Islet precursor cell (in vitro differentiated cells): Measurements from ENCODE around the gene PCDHGA11.
"Not testable (repeated sequence)": the region's sequence is repeated elsewhere in the genome, so short reads cannot be mapped to it uniquely, and the experiment has no call there.

ENCODE experiments used
- DNase-seq: peaks from one replicate; pipeline ENCODE4 v3.0.0-alpha.2; 2018

PCDHGA11 gene

DNA sequence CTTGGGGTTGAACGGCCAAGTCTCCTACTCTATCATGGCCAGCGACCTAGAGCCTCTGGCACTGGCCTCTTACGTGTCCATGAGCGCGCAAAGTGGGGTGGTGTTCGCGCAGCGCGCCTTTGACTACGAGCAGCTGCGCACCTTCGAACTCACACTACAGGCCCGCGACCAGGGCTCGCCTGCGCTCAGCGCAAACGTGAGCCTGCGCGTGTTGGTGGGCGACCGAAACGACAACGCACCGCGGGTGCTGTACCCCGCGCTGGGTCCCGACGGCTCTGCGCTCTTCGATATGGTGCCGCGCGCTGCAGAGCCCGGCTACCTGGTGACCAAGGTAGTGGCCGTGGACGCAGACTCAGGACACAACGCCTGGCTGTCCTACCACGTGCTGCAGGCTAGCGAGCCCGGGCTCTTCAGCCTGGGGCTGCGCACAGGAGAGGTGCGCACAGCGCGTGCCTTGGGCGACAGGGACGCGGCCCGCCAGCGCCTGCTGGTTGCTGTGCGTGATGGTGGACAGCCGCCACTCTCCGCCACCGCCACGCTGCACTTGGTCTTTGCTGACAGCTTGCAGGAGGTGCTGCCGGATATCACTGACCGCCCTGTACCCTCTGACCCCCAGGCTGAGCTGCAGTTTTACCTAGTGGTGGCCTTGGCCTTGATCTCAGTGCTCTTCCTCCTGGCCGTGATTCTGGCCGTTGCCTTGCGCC is 21.1 kb upstream of the PCDHGA11 start:
- DNase-seq = no peak

DNA sequence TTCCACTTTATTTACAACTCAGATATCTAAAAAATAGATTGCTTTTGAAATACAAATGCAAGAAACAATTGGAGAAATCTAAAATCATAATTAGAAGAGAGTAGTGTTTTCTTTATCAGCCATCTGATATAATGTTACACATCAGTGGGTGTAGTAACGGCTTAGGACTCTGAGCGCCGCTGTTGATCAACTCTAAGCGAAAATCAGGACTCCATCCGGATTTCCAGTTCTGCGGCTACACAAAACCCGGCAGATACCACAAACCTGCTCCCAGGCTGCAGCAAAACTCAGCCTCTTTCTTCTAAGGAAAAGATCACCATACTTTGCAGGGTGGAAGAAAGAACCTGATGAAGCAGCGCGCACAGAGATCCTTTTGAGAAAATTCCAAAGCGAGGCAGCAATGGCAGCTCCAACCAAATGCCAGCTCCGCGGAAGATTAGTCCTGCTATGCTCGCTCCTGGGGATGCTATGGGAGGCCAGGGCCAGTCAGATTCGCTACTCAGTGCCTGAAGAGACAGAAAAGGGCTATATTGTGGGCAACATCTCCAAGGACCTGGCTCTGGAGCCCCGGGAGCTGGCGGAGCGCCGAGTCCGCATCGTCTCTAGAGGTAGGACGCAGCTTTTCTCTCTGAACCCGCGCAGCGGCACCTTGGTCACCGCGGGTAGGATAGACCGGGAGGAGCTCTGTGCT is 18.2 kb upstream of the PCDHGA11 start, which contains the start of gene PCDHGA9:
TSS of gene PCDHGA9 (plus strand) at position 226 of the 691 bp plus-strand sequence. CDS start at position 401, 175 bp downstream.
- no peak for DNase-seq

- DNase-seq = no peak
These were observed 17.5 kb upstream of the PCDHGA11 start for GRCh38 chr5:141403387-141403786.

GRCh38 chr5:141407790-141408505 is 12.9 kb upstream of the PCDHGA11 start, which contains the start of gene PCDHGB6:
Gene PCDHGB6, plus strand, starts transcription at chr5:141408021. Its CDS starts 182 bp downstream, at chr5:141408203.
- DNase-seq = peak; percentile 85

DNA sequence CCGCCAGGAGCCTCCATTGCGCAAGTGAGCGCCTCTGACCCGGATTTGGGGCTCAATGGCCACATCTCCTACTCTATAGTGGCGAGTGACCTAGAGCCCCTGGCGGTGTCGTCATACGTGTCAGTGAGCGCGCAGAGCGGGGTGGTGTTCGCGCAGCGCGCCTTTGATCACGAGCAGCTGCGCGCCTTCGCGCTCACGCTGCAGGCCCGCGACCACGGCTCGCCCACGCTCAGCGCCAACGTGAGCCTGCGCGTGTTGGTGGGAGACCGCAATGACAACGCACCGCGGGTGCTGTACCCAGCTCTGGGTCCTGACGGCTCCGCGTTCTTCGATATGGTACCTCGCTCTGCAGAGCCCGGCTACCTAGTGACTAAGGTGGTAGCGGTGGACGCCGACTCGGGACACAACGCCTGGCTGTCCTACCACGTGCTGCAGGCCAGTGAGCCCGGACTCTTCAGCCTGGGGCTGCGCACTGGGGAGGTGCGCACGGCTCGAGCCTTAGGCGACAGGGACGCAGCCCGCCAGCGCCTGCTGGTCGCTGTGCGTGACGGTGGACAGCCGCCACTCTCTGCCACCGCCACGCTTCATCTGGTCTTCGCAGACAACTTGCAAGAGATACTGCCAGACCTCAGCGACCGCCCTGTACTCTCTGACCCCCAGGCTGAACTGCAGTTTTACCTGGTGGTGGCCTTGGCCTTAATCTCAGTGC is 11.1 kb upstream of the PCDHGA11 start:
- DNase-seq = no peak

GRCh38 chr5:141411575-141411974 is 9.3 kb upstream of the PCDHGA11 start:
- no peak for DNase-seq

DNA sequence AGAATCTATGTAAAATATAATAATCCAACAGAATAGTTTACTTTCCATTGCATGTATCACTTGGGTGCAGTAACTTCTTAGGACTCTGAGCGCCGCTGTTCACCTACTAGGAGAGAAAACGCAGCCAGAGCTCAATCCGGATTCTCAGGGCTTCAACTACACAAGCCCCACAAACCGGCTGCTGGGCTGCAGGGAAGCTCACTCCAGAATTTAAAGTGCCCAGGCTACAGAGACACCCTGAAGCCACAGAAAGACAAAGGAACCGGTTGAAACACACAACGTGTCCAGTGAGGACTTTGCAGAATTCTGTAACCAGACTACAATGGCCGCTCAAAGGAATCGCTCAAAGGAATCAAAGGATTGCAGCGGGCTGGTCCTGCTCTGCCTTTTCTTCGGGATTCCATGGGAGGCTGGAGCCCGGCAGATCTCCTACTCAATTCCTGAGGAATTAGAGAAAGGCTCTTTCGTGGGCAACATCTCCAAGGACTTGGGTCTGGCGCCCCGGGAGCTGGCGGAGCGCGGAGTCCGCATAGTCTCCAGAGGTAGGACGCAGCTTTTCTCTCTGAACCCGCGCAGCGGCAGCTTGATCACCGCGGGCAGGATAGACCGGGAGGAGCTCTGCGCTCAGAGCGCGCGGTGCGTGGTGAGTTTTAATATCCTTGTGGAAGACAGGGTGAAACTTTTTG is 7.9 kb upstream of the PCDHGA11 start, which contains the start of gene PCDHGA10:
TSS of gene PCDHGA10 (plus strand) at position 134 of the 686 bp plus-strand sequence. CDS start at position 323, 189 bp downstream.
- DNase-seq = no peak

GRCh38 chr5:141413540-141414069 is 7.2 kb upstream of the PCDHGA11 start:
- no peak for DNase-seq

GRCh38 chr5:141414548-141415274 is 6.1 kb upstream of the PCDHGA11 start:
- DNase-seq = not testable (repeated sequence)

DNA sequence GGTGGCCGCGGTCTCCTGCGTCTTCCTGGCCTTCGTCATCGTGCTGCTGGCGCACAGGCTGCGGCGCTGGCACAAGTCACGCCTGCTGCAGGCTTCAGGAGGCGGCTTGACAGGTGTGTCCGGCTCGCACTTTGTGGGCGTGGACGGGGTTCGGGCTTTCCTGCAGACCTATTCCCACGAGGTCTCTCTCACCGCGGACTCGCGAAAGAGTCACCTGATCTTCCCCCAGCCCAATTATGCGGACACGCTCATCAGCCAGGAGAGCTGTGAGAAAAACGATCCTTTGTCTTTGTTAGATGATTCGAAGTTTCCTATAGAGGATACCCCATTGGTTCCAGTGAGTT is 5.6 kb upstream of the PCDHGA11 start:
- not testable (repeated sequence) for DNase-seq

DNA sequence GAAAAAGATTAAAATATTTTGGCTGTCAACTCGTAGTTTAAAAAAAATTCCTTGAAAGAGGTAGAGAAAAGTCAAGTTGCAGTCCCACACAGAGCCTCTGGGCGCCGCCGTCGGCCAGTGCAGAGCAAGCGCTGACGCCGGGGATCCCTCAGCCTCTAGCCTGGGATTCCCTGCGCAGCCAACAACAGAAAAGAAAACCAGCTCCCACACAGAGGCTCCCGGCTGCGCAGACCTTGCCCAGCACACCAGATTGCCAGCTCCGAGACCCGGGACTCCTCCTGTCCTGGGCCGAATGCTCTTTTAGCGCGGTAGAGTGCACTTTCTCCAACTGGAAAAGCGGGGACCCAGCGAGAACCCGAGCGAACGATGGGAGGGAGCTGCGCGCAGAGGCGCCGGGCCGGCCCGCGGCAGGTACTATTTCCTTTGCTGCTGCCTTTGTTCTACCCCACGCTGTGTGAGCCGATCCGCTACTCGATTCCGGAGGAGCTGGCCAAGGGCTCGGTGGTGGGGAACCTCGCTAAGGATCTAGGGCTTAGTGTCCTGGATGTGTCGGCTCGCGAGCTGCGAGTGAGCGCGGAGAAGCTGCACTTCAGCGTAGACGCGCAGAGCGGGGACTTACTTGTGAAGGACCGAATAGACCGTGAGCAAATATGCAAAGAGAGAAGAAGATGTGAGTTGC is 3.2 kb upstream of the PCDHGA11 start, which contains the start of gene PCDHGB7:
TSS of gene PCDHGB7 (plus strand) at position 184 of the 679 bp plus-strand sequence. CDS start at position 367, 183 bp downstream.
- peak; percentile 93 for DNase-seq

DNA sequence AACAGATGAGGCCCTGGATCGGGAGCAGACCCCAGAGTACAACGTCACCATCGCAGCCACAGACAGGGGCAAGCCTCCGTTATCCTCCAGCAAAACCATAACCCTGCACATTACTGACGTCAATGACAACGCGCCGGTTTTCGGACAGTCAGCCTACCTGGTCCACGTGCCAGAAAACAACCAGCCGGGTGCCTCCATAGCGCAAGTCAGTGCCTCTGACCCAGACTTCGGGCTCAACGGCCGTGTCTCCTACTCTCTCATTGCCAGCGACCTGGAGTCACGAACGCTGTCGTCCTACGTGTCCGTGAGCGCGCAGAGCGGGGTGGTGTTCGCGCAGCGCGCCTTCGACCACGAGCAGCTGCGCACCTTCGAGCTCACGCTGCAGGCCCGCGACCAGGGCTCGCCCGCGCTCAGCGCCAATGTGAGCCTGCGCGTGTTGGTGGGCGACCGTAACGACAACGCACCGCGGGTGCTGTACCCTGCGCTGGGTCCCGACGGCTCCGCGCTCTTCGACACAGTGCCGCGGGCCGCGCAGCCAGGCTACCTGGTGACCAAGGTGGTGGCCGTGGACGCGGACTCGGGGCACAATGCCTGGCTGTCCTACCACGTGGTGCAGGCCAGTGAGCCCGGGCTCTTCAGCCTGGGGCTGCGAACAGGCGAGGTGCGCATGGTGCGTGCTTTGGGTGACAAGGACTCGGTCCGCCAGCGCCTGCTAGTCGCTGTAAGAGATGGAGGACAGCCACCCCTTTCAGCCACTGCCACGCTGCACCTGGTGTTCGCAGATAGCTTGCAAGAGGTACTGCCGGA is 1.6 kb upstream of the PCDHGA11 start:
- DNase-seq = no peak

GRCh38 chr5:141421489-141421855 is 621 bp downstream of the PCDHGA11 start:
- no peak for DNase-seq

GRCh38 chr5:141422742-141423291 is 2.0 kb downstream of the PCDHGA11 start:
- no peak for DNase-seq

GRCh38 chr5:141427783-141428426 is 7.1 kb downstream of the PCDHGA11 start:
- no peak for DNase-seq

DNA sequence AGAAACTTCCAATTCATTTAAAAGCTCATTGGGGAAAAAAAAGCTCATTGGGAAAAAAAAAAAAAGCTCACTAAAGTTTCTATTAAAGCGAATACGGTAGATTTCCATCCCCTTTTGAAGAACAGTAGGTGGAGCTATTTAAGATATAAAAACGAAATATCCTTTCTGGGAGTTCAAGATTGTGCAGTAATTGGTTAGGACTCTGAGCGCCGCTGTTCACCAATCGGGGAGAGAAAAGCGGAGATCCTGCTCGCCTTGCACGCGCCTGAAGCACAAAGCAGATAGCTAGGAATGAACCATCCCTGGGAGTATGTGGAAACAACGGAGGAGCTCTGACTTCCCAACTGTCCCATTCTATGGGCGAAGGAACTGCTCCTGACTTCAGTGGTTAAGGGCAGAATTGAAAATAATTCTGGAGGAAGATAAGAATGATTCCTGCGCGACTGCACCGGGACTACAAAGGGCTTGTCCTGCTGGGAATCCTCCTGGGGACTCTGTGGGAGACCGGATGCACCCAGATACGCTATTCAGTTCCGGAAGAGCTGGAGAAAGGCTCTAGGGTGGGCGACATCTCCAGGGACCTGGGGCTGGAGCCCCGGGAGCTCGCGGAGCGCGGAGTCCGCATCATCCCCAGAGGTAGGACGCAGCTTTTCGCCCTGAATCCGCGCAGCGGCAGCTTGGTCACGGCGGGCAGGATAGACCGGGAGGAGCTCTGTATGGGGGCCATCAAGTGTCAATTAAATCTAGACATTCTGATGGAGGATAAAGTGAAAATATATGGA is 9.7 kb downstream of the PCDHGA11 start, which contains the start of gene PCDHGA12:
TSS of gene PCDHGA12 (plus strand) at position 176 of the 782 bp plus-strand sequence. CDS start at position 429, 253 bp downstream.
- no peak for DNase-seq

- DNase-seq = no peak
These were observed 10.4 kb downstream of the PCDHGA11 start for GRCh38 chr5:141431286-141431685.

DNA sequence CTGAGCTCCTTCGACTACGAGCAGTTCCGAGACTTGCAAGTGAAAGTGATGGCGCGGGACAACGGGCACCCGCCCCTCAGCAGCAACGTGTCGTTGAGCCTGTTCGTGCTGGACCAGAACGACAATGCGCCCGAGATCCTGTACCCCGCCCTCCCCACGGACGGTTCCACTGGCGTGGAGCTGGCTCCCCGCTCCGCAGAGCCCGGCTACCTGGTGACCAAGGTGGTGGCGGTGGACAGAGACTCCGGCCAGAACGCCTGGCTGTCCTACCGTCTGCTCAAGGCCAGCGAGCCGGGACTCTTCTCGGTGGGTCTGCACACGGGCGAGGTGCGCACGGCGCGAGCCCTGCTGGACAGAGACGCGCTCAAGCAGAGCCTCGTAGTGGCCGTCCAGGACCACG is 11.5 kb downstream of the PCDHGA11 start:
- DNase-seq = not testable (repeated sequence)
